Measurements from ENCODE around the gene SEMA4G. TPM values are rescaled to one million over a fixed set of nuclear protein-coding genes. Genes with fewer than 3 reads are reported as not detected.

The SEMA4G gene
- total RNA-seq, 2 donors from 2014 or later: 3.4 to 4.0 TPM

GRCh38 chr10:100934084-100934659 is 35.1 kb upstream of the SEMA4G start:
- Histone ChIP-seq H3K27ac (no peak overlapping the region), H3K36me3 (peaks cover 80% of the 10 kb centered on the region), H3K27me3 (no peaks in the 10 kb centered on the region), H3K4me3 (no peak overlapping the region), H3K9me3 (no peaks in the 10 kb centered on the region), H3K4me1 (peaks cover 0 to 11% of the 10 kb centered on the region in 2 donors)
- DNase-seq (ENCODE audit: low spot score): no peak
- peak in 1 of 2 donors; percentile 44 for TF ChIP-seq CTCF (IDR thresholded peaks at IDR 0.05)

DNA sequence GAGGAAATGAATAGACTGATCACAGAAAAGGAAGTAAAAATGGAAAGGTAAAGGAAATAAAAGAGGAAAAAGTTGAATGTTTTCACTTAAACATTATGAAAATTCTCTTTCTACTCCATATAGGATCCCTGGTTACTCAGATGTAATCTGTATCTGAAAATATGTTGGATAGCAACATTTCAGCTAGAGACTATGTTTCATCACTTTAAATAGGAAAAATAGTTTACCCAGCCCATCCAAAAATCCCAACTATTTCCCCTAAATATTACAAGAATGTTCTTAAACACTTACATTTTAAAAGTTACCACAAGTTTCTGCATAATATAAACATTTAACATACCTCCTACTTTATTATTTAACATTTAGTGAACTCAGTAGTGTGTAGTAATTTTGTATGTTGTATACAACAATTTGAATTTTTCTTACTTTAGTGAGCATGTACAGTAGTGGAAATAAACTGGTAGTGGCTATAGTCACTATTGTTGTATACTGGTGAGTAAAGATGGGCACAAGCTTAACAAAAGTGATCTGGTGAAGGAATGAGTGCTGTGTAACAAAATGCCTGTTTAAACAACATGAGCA is 29.4 kb upstream of the SEMA4G start:
- H3K4me3 ChIP-seq: no peak overlapping the region
- TF ChIP-seq CTCF (IDR thresholded peaks at IDR 0.05): no peak
- no peak for DNase-seq (ENCODE audit: low spot score)
- peaks cover 83% of the 10 kb centered on the region for H3K36me3 ChIP-seq
- H3K27ac ChIP-seq: no peak overlapping the region
- no peaks in the 10 kb centered on the region for H3K4me1 ChIP-seq
- no peaks in the 10 kb centered on the region for H3K27me3 ChIP-seq
- no peaks in the 10 kb centered on the region for H3K9me3 ChIP-seq

- TF ChIP-seq CTCF (IDR thresholded peaks at IDR 0.05): no peak
- Histone ChIP-seq H3K4me3 (no peak overlapping the region), H3K4me1 (no peaks in the 10 kb centered on the region), H3K27me3 (no peaks in the 10 kb centered on the region), H3K36me3 (peaks cover 94% of the 10 kb centered on the region), H3K27ac (no peak overlapping the region), H3K9me3 (no peaks in the 10 kb centered on the region)
- DNase-seq (ENCODE audit: low spot score): no peak
These were observed 27.1 kb upstream of the SEMA4G start for GRCh38 chr10:100942229-100942628.

DNA sequence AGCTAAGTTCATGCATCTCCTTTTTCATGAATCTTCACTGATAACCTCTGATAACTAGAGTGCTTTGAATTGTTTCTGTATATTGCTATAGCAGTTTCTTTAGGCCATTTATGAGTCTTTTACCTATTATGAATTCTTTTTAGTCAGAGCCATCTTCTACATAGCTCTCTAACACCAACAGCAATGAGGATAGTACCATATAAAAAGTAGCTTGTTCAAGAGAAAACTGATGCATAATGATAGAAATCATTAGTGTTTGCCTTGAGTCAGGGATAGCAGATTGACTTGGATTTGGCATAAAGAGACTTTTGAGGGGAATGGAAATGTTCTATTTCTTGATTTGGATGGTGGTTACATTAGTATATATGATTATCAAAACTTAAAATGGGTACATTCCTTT is 25.8 kb upstream of the SEMA4G start:
- Histone ChIP-seq H3K9me3 (no peaks in the 10 kb centered on the region), H3K27me3 (no peaks in the 10 kb centered on the region), H3K27ac (no peak overlapping the region), H3K36me3 (peaks cover 95% of the 10 kb centered on the region), H3K4me1 (no peaks in the 10 kb centered on the region), H3K4me3 (no peak overlapping the region)
- no peak for TF ChIP-seq CTCF (IDR thresholded peaks at IDR 0.05)
- DNase-seq (ENCODE audit: low spot score): no peak

GRCh38 chr10:100945754-100946153 is 23.6 kb upstream of the SEMA4G start:
- Histone ChIP-seq H3K4me3 (no peak overlapping the region), H3K27ac (no peak overlapping the region), H3K9me3 (no peaks in the 10 kb centered on the region), H3K27me3 (no peaks in the 10 kb centered on the region), H3K36me3 (peaks cover 95% of the 10 kb centered on the region), H3K4me1 (no peaks in the 10 kb centered on the region)
- TF ChIP-seq CTCF (IDR thresholded peaks at IDR 0.05): no peak
- DNase-seq (ENCODE audit: low spot score): no peak

- Histone ChIP-seq H3K9me3 (no peaks in the 10 kb centered on the region), H3K36me3 (peaks cover 90% of the 10 kb centered on the region), H3K27me3 (no peaks in the 10 kb centered on the region), H3K27ac (no peak overlapping the region), H3K4me1 (no peaks in the 10 kb centered on the region), H3K4me3 (no peak overlapping the region)
- TF ChIP-seq CTCF (IDR thresholded peaks at IDR 0.05): no peak
- DNase-seq (ENCODE audit: low spot score): no peak
These were observed 20.4 kb upstream of the SEMA4G start for GRCh38 chr10:100948916-100949315.
